Adrenal gland (tissue), 5 donors: ENCODE data around the gene DMRT3.

Source experiments
- POLR2A ChIP-seq, 2 donors: fragments of 450-650 bp; IDR thresholded peaks; one replicate each; pipeline ENCODE4 v1.6.1; 2017; ENCODE audit warnings: antibody characterized with exemption in 2 of 2, mild to moderate bottlenecking in 2 of 2, moderate library complexity in 1 of 2
- TF ChIP-seq, protein P1 (sequence below), 6 experiments: fragments of 450-650 bp in 4 of 6; fragments of 200-600 bp in 2 of 6; sonication (generic) in 1 of 6; IDR thresholded peaks; 1 replicate in 5 of 6; 2 replicates in 1 of 6; pipeline versions ENCODE4 v1.5.1 to v1.8.0; 2016 to 2021; ENCODE audit warnings: antibody characterized with exemption in 6 of 6, mild to moderate bottlenecking in 2 of 6, moderate library complexity in 1 of 6
- donor health status: DM: no; HTN: no; CAD: no.

DNA sequence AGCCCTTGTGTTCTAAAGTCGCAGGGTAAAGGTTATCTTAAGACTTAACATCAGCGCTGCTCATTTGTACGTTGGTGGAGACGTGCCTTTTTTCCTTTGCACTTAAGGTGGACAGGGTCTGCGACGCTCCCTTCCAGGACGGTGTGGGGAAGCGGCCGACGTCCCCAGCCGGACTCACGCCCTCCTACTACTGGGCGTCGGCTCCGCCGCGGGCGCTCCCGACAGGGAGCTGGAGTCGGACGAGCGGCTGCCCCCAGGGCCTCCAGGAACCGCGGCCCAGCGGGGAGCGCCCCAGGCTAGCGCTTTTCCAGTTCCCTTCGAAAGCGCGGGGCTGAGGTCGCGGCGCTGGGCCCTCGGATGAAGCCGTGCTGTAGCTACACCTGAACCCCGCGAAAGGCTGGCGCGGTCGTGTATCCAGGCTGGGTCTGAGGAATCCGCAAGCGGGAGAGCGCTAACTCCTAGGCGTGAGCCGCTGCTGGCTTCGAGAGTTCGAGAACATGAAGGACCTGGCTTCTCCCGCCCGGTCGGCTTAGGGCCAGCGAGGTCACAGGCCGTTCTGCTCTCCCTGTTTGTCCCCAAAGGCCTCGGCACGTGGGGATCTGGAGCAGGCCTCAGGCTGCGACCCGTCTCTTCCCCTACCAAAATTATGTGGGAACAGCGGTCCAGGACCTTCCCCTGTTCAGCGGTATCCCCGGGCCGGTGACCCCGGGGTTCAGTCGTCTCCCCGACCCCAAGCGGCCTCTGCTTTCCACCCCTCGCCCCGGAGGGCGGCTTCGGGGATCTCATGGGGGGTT is 3.8 kb upstream of the DMRT3 start:
- TF ChIP-seq, protein P1, sequence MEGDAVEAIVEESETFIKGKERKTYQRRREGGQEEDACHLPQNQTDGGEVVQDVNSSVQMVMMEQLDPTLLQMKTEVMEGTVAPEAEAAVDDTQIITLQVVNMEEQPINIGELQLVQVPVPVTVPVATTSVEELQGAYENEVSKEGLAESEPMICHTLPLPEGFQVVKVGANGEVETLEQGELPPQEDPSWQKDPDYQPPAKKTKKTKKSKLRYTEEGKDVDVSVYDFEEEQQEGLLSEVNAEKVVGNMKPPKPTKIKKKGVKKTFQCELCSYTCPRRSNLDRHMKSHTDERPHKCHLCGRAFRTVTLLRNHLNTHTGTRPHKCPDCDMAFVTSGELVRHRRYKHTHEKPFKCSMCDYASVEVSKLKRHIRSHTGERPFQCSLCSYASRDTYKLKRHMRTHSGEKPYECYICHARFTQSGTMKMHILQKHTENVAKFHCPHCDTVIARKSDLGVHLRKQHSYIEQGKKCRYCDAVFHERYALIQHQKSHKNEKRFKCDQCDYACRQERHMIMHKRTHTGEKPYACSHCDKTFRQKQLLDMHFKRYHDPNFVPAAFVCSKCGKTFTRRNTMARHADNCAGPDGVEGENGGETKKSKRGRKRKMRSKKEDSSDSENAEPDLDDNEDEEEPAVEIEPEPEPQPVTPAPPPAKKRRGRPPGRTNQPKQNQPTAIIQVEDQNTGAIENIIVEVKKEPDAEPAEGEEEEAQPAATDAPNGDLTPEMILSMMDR (IDR thresholded peaks at IDR 0.05): no peak
- no peak for TF ChIP-seq POLR2A (IDR thresholded peaks at IDR 0.05)
